HG03565 (cell line): ENCODE results near the gene ASXL3.
A peak's percentile ranks its signal among the peaks of the same experiment; 100 is the strongest.

Experiments used
- ATAC-seq: cut with Tn5 transposase; IDR thresholded peaks from one replicate; pipeline ENCODE4 v1.9.1; 2021; ENCODE audit warnings: mild to moderate bottlenecking, moderate library complexity; ENCODE audit not compliant: unreplicated experiment

ASXL3 gene

GRCh38 chr18:33712719-33713118, 134.7 kb downstream of the ASXL3 start:
- ATAC-seq = no peak

- peak; percentile 42 for ATAC-seq
Measured at GRCh38 chr18:33716061-33716683, 138.2 kb downstream of the ASXL3 start.

GRCh38 chr18:33717339-33717738, 139.3 kb downstream of the ASXL3 start:
- ATAC-seq = no peak

- no peak for ATAC-seq
Measured at GRCh38 chr18:33720133-33720532, 142.1 kb downstream of the ASXL3 start.

- ATAC-seq = peak; percentile 80
Measured at GRCh38 chr18:33729556-33729955, 151.5 kb downstream of the ASXL3 start.

GRCh38 chr18:33733376-33733775, 155.4 kb downstream of the ASXL3 start:
- no peak for ATAC-seq

GRCh38 chr18:33735428-33735827, 157.4 kb downstream of the ASXL3 start:
- no peak for ATAC-seq

- ATAC-seq = no peak
Measured at GRCh38 chr18:33741760-33742159, 163.7 kb downstream of the ASXL3 start.

GRCh38 chr18:33744032-33744697, 166.1 kb downstream of the ASXL3 start:
- ATAC-seq = no peak

- ATAC-seq = no peak
Measured at GRCh38 chr18:33745151-33745795, 167.3 kb downstream of the ASXL3 start.

GRCh38 chr18:33745871-33746545, 168.0 kb downstream of the ASXL3 start:
- ATAC-seq = no peak

- ATAC-seq = no peak
Measured at GRCh38 chr18:33749834-33750233, 171.8 kb downstream of the ASXL3 start.

- no peak for ATAC-seq
Measured at GRCh38 chr18:33750366-33750765, 172.3 kb downstream of the ASXL3 start.

GRCh38 chr18:33751613-33752221, 173.7 kb downstream of the ASXL3 start:
- no peak for ATAC-seq

GRCh38 chr18:33755391-33755790, 177.4 kb downstream of the ASXL3 start:
- ATAC-seq = no peak

- ATAC-seq = no peak
Measured at GRCh38 chr18:33755931-33756560, 178.0 kb downstream of the ASXL3 start.

GRCh38 chr18:33757037-33757436, 179.0 kb downstream of the ASXL3 start:
- ATAC-seq = no peak

- ATAC-seq = peak; percentile 65
Measured at GRCh38 chr18:33761363-33761762, 183.3 kb downstream of the ASXL3 start.

- no peak for ATAC-seq
Measured at GRCh38 chr18:33781429-33781828, 203.4 kb downstream of the ASXL3 start.
